Testis (tissue), 3 donors: ENCODE results near the gene FILIP1. TPM values are rescaled to one million over a fixed set of nuclear protein-coding genes. Genes with fewer than 3 reads are reported as not detected.

ENCODE experiments used
- DNase-seq: peaks from one replicate; pipeline ENCODE4 v3.0.0-alpha.2; 2019
- H3K27ac ChIP-seq, 2 donors: fragments of 200-600 bp; sonication (generic); one replicate each; pipeline ENCODE4 v1.5.1; 2019
- H3K27me3 ChIP-seq: fragments of 200-600 bp; sonication (generic); one replicate; pipeline ENCODE4 v1.5.1; 2019
- H3K36me3 ChIP-seq: fragments of 200-600 bp; sonication (generic); one replicate; pipeline ENCODE4 v1.5.1; 2017; ENCODE audit warnings: low read depth; ENCODE audit errors: missing control alignments
- H3K4me1 ChIP-seq: fragments of 200-600 bp; sonication (generic); one replicate; pipeline ENCODE4 v1.5.1; 2019
- H3K4me3 ChIP-seq, 2 donors: fragments of 200-600 bp; sonication (generic); one replicate each; pipeline ENCODE4 v1.5.1; 2017 to 2019
- H3K9me3 ChIP-seq: fragments of 200-600 bp; sonication (generic); one replicate; pipeline ENCODE4 v1.5.1; 2017
- POLR2A ChIP-seq: fragments of 450-650 bp; IDR thresholded peaks from one replicate; pipeline ENCODE4 v1.6.1; 2017; ENCODE audit warnings: antibody characterized with exemption, mild to moderate bottlenecking, moderate library complexity
- WGBS, 2 donors: methylation state at CpG; one replicate each; pipeline ENCODE4 v1.1.5; 2018; 5-methylcytosine and 5-hydroxymethylcytosine counted together
- intact Hi-C: fragments of 100-400 bp; cut with DNase I; formaldehyde crosslinking; loops from one replicate; pipeline ENCODE4 v1.15.1; 2023; ENCODE audit warnings: low total_unique reads
- polyA plus RNA-seq: library from polyadenylated mRNA; stranded (reverse); fragments of 350-450 nt; fragmentation: Illumina TruSeq; extraction: RNeasy Lipid Tissue Mini Kit (QIAGEN cat#74804); gene quantifications from one replicate; pipeline ENCODE4 v1.2.3, GENCODE V29; 2014; ENCODE audit warnings: low read depth, low replicate concordance; ENCODE audit not compliant: insufficient read depth
- total RNA-seq, 2 donors: library from RNA; depleted of rRNA; stranded (reverse); fragments of >200 nt; gene quantifications; one replicate each; pipeline ENCODE4 v1.2.3, GENCODE V29; 2016
- TF ChIP-seq, protein P1 (sequence below), 3 experiments: fragments of 450-650 bp in 2 of 3; fragments of 200-600 bp in 1 of 3; sonication (generic) in 1 of 3; IDR thresholded peaks; one replicate each; pipeline ENCODE4 v1.5.1; 2016 to 2019; ENCODE audit warnings: antibody characterized with exemption in 3 of 3, mild to moderate bottlenecking in 2 of 3, moderate library complexity in 1 of 3

FILIP1 gene
- total and polyA plus RNA-seq, 3 donors from 2014 or later, result 2.0 to 3.1 (median 2.7) TPM

DNA sequence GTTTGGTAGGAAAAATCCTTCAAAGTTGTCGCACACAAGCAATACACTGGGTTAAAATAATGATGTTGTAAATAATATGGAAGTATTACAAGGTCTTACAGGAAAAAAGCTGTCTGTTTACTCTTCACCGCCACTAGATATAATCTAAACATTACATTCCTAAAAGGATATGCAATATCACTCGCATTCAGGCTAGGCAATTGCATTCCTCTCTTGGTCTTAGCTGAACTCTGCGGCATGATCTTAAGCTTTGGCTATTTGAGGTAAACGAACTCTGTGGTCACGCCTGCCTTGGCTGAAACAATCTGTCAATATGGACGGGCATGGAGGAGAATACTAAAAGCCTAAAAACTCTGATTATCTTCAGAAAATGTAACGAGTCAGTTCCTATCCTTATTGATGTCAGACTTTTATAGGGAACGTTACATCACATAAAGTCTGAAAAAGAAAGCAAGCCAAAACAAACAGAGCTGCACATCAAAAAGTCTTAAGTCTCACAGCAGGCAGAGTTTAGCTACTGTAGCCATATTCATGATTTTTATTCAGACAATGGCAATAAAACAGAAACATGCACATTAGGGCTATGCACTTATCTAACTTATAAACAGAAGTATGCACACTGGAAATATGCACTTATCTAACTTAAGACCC, 30.8 kb upstream of the FILIP1 start:
- 40% methylated on average over 9 of the region's 9 CpGs for WGBS, 2 donors
- Histone ChIP-seq H3K9me3 (no peaks in the 10 kb centered on the region), H3K27ac (no peak overlapping the region), H3K4me3 (no peak overlapping the region), H3K36me3 (no peaks in the 10 kb centered on the region), H3K4me1 (no peaks in the 10 kb centered on the region), H3K27me3 (no peaks in the 10 kb centered on the region)
- DNase-seq, result no peak
- intact Hi-C loops, result loop anchor here (10.0 kb wide), 1 partner anchor 260 kb away; no protein-coding TSS in a partner anchor
- TF ChIP-seq POLR2A, result no peak
- TF ChIP-seq, protein P1, sequence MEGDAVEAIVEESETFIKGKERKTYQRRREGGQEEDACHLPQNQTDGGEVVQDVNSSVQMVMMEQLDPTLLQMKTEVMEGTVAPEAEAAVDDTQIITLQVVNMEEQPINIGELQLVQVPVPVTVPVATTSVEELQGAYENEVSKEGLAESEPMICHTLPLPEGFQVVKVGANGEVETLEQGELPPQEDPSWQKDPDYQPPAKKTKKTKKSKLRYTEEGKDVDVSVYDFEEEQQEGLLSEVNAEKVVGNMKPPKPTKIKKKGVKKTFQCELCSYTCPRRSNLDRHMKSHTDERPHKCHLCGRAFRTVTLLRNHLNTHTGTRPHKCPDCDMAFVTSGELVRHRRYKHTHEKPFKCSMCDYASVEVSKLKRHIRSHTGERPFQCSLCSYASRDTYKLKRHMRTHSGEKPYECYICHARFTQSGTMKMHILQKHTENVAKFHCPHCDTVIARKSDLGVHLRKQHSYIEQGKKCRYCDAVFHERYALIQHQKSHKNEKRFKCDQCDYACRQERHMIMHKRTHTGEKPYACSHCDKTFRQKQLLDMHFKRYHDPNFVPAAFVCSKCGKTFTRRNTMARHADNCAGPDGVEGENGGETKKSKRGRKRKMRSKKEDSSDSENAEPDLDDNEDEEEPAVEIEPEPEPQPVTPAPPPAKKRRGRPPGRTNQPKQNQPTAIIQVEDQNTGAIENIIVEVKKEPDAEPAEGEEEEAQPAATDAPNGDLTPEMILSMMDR (IDR thresholded peaks at IDR 0.05), result no peak

DNA sequence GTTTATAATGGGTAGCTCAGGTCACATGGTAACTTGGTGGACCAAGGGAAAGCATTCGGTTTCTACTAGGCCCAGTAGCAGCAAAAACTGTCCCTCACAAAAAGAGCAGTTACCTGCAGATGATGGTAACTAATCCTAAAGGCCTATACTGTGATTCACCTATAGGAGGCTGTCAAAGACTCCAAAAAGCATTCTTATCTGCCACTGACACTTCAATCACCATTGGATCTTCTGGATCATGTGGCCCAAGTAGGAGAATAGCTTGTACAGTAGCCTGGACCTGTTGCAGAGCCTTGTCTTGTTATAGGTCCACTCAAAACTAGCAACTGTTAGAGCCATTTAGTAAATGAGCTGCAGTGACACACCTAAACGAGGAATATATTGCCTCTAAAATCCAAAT, 23.2 kb upstream of the FILIP1 start:
- TF ChIP-seq, protein P1 (IDR thresholded peaks at IDR 0.05), result no peak
- TF ChIP-seq POLR2A, result no peak
- H3K4me3 ChIP-seq, result no peak overlapping the region
- intact Hi-C loops, result loop anchor here (10.0 kb wide), 1 partner anchor 212 kb away; no protein-coding TSS in a partner anchor
- no peak overlapping the region for H3K27ac ChIP-seq
- H3K27me3 ChIP-seq, result no peaks in the 10 kb centered on the region
- DNase-seq, result no peak
- no peaks in the 10 kb centered on the region for H3K36me3 ChIP-seq
- 43 to 44% methylated on average over 2 of the region's 2 CpGs for WGBS, 2 donors
- H3K4me1 ChIP-seq, result no peaks in the 10 kb centered on the region
- H3K9me3 ChIP-seq, result no peaks in the 10 kb centered on the region

DNA sequence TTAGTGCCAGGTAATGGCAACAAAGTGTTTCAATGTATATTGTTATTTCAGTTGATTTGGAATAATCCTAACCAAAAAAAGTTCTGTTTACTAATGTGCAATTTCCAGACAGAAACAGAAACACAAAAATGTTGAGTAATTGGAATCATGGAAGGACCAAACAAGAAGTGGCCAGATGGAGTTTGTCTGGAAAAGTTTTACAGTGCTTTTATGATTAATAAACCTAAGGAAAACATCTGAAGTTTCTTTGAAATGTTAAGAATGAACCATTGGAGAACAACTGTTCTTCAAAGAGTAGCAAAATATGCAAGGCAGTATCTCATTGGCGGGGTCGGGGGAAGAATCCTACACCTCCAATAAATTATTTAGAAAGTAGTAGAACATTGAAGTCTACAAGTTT, 19.0 kb upstream of the FILIP1 start:
- intact Hi-C loops, result loop anchor here (10.0 kb wide), 1 partner anchor 208 kb away; no protein-coding TSS in a partner anchor
- Histone ChIP-seq H3K27me3 (no peaks in the 10 kb centered on the region), H3K36me3 (no peaks in the 10 kb centered on the region), H3K27ac (no peak overlapping the region), H3K4me3 (no peak overlapping the region), H3K4me1 (no peaks in the 10 kb centered on the region), H3K9me3 (no peaks in the 10 kb centered on the region)
- 78 to 81% methylated on average over 2 of the region's 2 CpGs for WGBS, 2 donors
- DNase-seq, result no peak
- TF ChIP-seq, protein P1 (IDR thresholded peaks at IDR 0.05), result no peak
- no peak for TF ChIP-seq POLR2A

DNA sequence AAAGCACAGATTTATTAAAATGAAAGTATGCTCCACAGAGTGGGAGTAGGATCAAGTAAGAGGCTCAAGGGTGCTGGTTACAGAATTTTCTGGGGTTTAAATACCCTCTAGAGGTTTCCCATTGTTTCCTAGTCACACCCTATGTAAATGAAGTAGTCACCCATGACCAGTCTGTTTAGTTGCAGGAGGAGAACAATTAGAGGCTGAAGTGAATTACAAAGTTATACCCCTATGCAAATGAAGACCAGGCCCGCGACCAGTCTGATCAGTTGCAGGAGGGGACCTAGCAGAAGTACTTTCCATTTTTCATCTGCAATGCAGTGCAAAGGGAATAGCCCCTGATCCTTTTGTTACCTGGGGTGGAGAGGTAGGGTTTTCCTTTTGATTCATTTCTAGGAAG, 11.8 kb upstream of the FILIP1 start:
- WGBS, 2 donors, result 93 to 95% methylated on average over 2 of the region's 2 CpGs
- no peaks in the 10 kb centered on the region for H3K4me1 ChIP-seq
- intact Hi-C loops, result no loop called here
- H3K36me3 ChIP-seq, result no peaks in the 10 kb centered on the region
- H3K27me3 ChIP-seq, result no peaks in the 10 kb centered on the region
- no peaks in the 10 kb centered on the region for H3K9me3 ChIP-seq
- no peak for DNase-seq
- H3K4me3 ChIP-seq, result no peak overlapping the region
- no peak overlapping the region for H3K27ac ChIP-seq
- TF ChIP-seq, protein P1 (IDR thresholded peaks at IDR 0.05), result no peak
- TF ChIP-seq POLR2A, result no peak
